HG03103 (cell line): Measurements from ENCODE around the gene ADCY5.
"Not testable (repeated sequence)": the region's sequence is repeated elsewhere in the genome, so short reads cannot be mapped to it uniquely, and the experiment has no call there.

Experiments
- ATAC-seq: cut with Tn5 transposase; IDR thresholded peaks from one replicate; pipeline ENCODE4 v1.9.1; 2021; ENCODE audit warnings: low read depth; ENCODE audit not compliant: unreplicated experiment

Gene ADCY5

GRCh38 chr3:123278446-123278845 is 170.4 kb downstream of the ADCY5 start:
- no peak for ATAC-seq

- no peak for ATAC-seq
Observed at GRCh38 chr3:123277106-123277505, 171.8 kb downstream of the ADCY5 start.

GRCh38 chr3:123276346-123277006 is 172.4 kb downstream of the ADCY5 start:
- ATAC-seq = no peak

- no peak for ATAC-seq
Observed at GRCh38 chr3:123275691-123276090, 173.2 kb downstream of the ADCY5 start.

GRCh38 chr3:123272547-123272946 is 176.3 kb downstream of the ADCY5 start:
- no peak for ATAC-seq

GRCh38 chr3:123271466-123272159 is 177.3 kb downstream of the ADCY5 start:
- ATAC-seq = no peak

GRCh38 chr3:123270818-123271217 is 178.1 kb downstream of the ADCY5 start:
- no peak for ATAC-seq

- no peak for ATAC-seq
Observed at GRCh38 chr3:123267821-123268220, 181.1 kb downstream of the ADCY5 start.

GRCh38 chr3:123263941-123264340 is 184.9 kb downstream of the ADCY5 start:
- no peak for ATAC-seq

- ATAC-seq = no peak
Observed at GRCh38 chr3:123262868-123263267, 186.0 kb downstream of the ADCY5 start.

GRCh38 chr3:123262226-123262625 is 186.7 kb downstream of the ADCY5 start:
- no peak for ATAC-seq

GRCh38 chr3:123261666-123262065 is 187.2 kb downstream of the ADCY5 start:
- no peak for ATAC-seq

GRCh38 chr3:123258811-123259420 is 190.0 kb downstream of the ADCY5 start:
- no peak for ATAC-seq

- no peak for ATAC-seq
Observed at GRCh38 chr3:123258359-123258758, 190.5 kb downstream of the ADCY5 start.

- no peak for ATAC-seq
Observed at GRCh38 chr3:123256256-123256655, 192.6 kb downstream of the ADCY5 start.

GRCh38 chr3:123246866-123247265 is 202.0 kb downstream of the ADCY5 start:
- ATAC-seq = no peak

- ATAC-seq = no peak
Observed at GRCh38 chr3:123244128-123244527, 204.8 kb downstream of the ADCY5 start.

GRCh38 chr3:123239756-123240155 is 209.1 kb downstream of the ADCY5 start:
- ATAC-seq = no peak

- ATAC-seq = not testable (repeated sequence)
Observed at GRCh38 chr3:123239186-123239585, 209.7 kb downstream of the ADCY5 start.

- ATAC-seq = no peak
Observed at GRCh38 chr3:123236902-123237301, 212.0 kb downstream of the ADCY5 start.
